Breast epithelium (tissue), 4 donors: ENCODE results near the gene TLL2. TPM values are rescaled to one million over a fixed set of nuclear protein-coding genes. Genes with fewer than 3 reads are reported as not detected.

Source experiments
- DNase-seq, 2 donors: peaks; one replicate each; pipeline ENCODE4 v3.0.0-alpha.2; 2019; ENCODE audit warnings: low spot score in 2 of 2
- H3K27ac ChIP-seq, 2 donors: fragments of 200-600 bp; sonication (generic) in 1 of 2; one replicate each; pipeline ENCODE4 v1.5.1; 2016 to 2019; ENCODE audit warnings: mild to moderate bottlenecking in 1 of 2
- H3K27me3 ChIP-seq, 2 donors: fragments of 200-600 bp; sonication (generic) in 1 of 2; one replicate each; pipeline versions ENCODE4 v1.5.1 to v1.6.0; 2017 to 2019; ENCODE audit warnings: control low read depth in 1 of 2, mild to moderate bottlenecking in 1 of 2
- H3K36me3 ChIP-seq: fragments of 200-600 bp; one replicate; pipeline ENCODE4 v1.5.1; 2019
- H3K4me1 ChIP-seq, 2 donors: fragments of 200-600 bp; sonication (generic); one replicate each; pipeline ENCODE4 v1.5.1; 2016 to 2019; ENCODE audit warnings: control low read depth in 1 of 2
- H3K4me3 ChIP-seq, 3 donors: fragments of 200-600 bp; sonication (generic); 1 replicate in 2 of 3; 2 replicates in 1 of 3; pipeline ENCODE4 v1.5.1; 2016 to 2019; ENCODE audit warnings: mild to moderate bottlenecking in 3 of 3, moderate library complexity in 2 of 3
- H3K9me3 ChIP-seq, 2 donors: fragments of 200-600 bp; sonication (generic) in 1 of 2; one replicate each; pipeline ENCODE4 v1.5.1; 2016 to 2019; ENCODE audit warnings: control low read depth in 1 of 2
- CTCF ChIP-seq, 3 donors: fragments of 450-650 bp; IDR thresholded peaks; one replicate each; pipeline ENCODE4 v1.5.1; 2016 to 2017; ENCODE audit warnings: antibody characterized with exemption in 3 of 3, mild to moderate bottlenecking in 3 of 3, moderate library complexity in 3 of 3
- POLR2A ChIP-seq: fragments of 450-650 bp; IDR thresholded peaks from one replicate; pipeline ENCODE4 v1.6.1; 2016; ENCODE audit warnings: antibody characterized with exemption, mild to moderate bottlenecking, moderate library complexity
- POLR2AphosphoS5 ChIP-seq, 3 donors: sonication (generic); formaldehyde crosslinking; IDR thresholded peaks; one replicate each; pipeline ENCODE4 v1.6.1; 2017; ENCODE audit warnings: antibody characterized with exemption in 3 of 3
- intact Hi-C: fragments of 100-400 bp; cut with DNase I; formaldehyde crosslinking; loops from one replicate; pipeline ENCODE4 v1.15.1; 2023; ENCODE audit warnings: low total_unique reads
- total RNA-seq, 3 donors: library from RNA; depleted of rRNA; stranded (reverse); fragments of >200 nt; gene quantifications; one replicate each; pipeline ENCODE4 v1.1.0, GENCODE V29; 2016

TLL2 gene
- total RNA-seq, 3 donors from 2014 or later, result under 0.01 TPM; not detected in 2

GRCh38 chr10:96376483-96376882 lies 137.2 kb downstream of the TLL2 start:
- intact Hi-C loops, result no loop called here
- no peaks in the 10 kb centered on the region for H3K4me1 ChIP-seq

GRCh38 chr10:96374985-96375830 lies 138.5 kb downstream of the TLL2 start:
- Histone ChIP-seq H3K4me3 (peak overlapping the region; percentile 33 to 67 (median 41)), H3K27me3 (peaks cover 0 to 7% of the 10 kb centered on the region in 2 donors), H3K27ac (no peak overlapping the region), H3K4me1 (no peaks in the 10 kb centered on the region), H3K9me3 (no peaks in the 10 kb centered on the region), H3K36me3 (no peaks in the 10 kb centered on the region)
- DNase-seq, result peak; percentile 67 to 83
- TF ChIP-seq CTCF (IDR thresholded peaks at IDR 0.05) (peak; percentile 79 to 94 (median 83)), POLR2A (no peak), POLR2AphosphoS5 (IDR thresholded peaks at IDR 0.05) (peak in 1 of 3 donors; percentile 23)
- intact Hi-C loops, result no loop called here

More at GRCh38 chr10:96376483-96376882, 137.2 kb downstream of the TLL2 start:
- H3K36me3 ChIP-seq, result no peaks in the 10 kb centered on the region
- peaks cover 0 to 7% of the 10 kb centered on the region in 2 donors for H3K27me3 ChIP-seq
- DNase-seq, result no peak
- no peaks in the 10 kb centered on the region for H3K9me3 ChIP-seq
- H3K4me3 ChIP-seq, result no peak overlapping the region
- TF ChIP-seq POLR2A (no peak), POLR2AphosphoS5 (IDR thresholded peaks at IDR 0.05) (no peak), CTCF (IDR thresholded peaks at IDR 0.05) (no peak)
- no peak overlapping the region for H3K27ac ChIP-seq

- intact Hi-C loops, result no loop called here
- Histone ChIP-seq H3K36me3 (no peaks in the 10 kb centered on the region), H3K4me1 (no peaks in the 10 kb centered on the region), H3K27me3 (peaks cover 0 to 7% of the 10 kb centered on the region in 2 donors), H3K4me3 (peak overlapping the region in 1 of 3 donors; percentile 67), H3K9me3 (no peaks in the 10 kb centered on the region), H3K27ac (no peak overlapping the region)
- TF ChIP-seq CTCF (IDR thresholded peaks at IDR 0.05) (no peak), POLR2A (no peak), POLR2AphosphoS5 (IDR thresholded peaks at IDR 0.05) (no peak)
- no peak for DNase-seq
Measured at GRCh38 chr10:96374639-96374984, 139.1 kb downstream of the TLL2 start.

GRCh38 chr10:96374004-96374403 lies 139.7 kb downstream of the TLL2 start:
- DNase-seq, result peak in 1 of 2 donors; percentile 2
- no peaks in the 10 kb centered on the region for H3K4me1 ChIP-seq
- intact Hi-C loops, result no loop called here
- H3K27me3 ChIP-seq, result peaks cover 0 to 7% of the 10 kb centered on the region in 2 donors
- H3K36me3 ChIP-seq, result no peaks in the 10 kb centered on the region
- no peak overlapping the region for H3K4me3 ChIP-seq
- no peaks in the 10 kb centered on the region for H3K9me3 ChIP-seq
- TF ChIP-seq POLR2AphosphoS5 (IDR thresholded peaks at IDR 0.05) (no peak), POLR2A (no peak), CTCF (IDR thresholded peaks at IDR 0.05) (no peak)
- H3K27ac ChIP-seq, result no peak overlapping the region

- H3K27ac ChIP-seq, result no peak overlapping the region
- H3K27me3 ChIP-seq, result no peaks in the 10 kb centered on the region
- intact Hi-C loops, result no loop called here
- no peak for DNase-seq
- no peaks in the 10 kb centered on the region for H3K4me1 ChIP-seq
- no peak for TF ChIP-seq POLR2A
- no peak for TF ChIP-seq POLR2AphosphoS5 (IDR thresholded peaks at IDR 0.05)
- no peak for TF ChIP-seq CTCF (IDR thresholded peaks at IDR 0.05)
- H3K9me3 ChIP-seq, result no peaks in the 10 kb centered on the region
- H3K36me3 ChIP-seq, result no peaks in the 10 kb centered on the region
- no peak overlapping the region for H3K4me3 ChIP-seq
Measured at GRCh38 chr10:96371356-96371755, 142.4 kb downstream of the TLL2 start.
